Heart left ventricle (tissue), 13 donors: ENCODE measurements around the gene RDM1.

Experiments
- CTCF ChIP-seq, 12 donors: fragments of 200-600 bp; sonication (generic) in 4 of 12; IDR thresholded peaks; one replicate each; pipeline versions ENCODE4 v1.5.0 to v1.8.0; 2018 to 2022; ENCODE audit warnings: antibody characterized with exemption in 12 of 12, mild to moderate bottlenecking in 5 of 12
- POLR2A ChIP-seq, 2 donors: fragments of 450-650 bp; IDR thresholded peaks; one replicate each; pipeline ENCODE4 v1.6.1; 2017; ENCODE audit warnings: antibody characterized with exemption in 2 of 2, mild to moderate bottlenecking in 2 of 2, moderate library complexity in 2 of 2
- donor health status: ischemic (EF 13 %, LVEDD 7.1; RV severe dilation, severe dysfunction).
- donor health status: DM: no; HTN: yes; CAD: no.
- donor health status: DM: no; HTN: no; CAD: no.
- donor health status: ischemic (EF 25% LVEDD 6.9; RV normal size, moderate dysfunction).
- donor health status: ischemic (EF 25% LVEDD 5.7; RV mildly dilated, moderate dysfunction).
- donor health status: ischemic (EF 35%, LVEDD 5.7; RV mildly dilated, moderate dysfunction).
- donor health status: nonischemic (EF 11% LVEDD 7.7; RV severe dilation, severe dysfunction).
- donor health status: DM: yes; HTN: yes; CAD: no.
- donor health status: PGD.
- donor health status: ischemic (EF 29% LVEDD 5.4; RV normal size, mild dysfunction).
- donor health status: nonischemic (EF 23%, LVEDD 6.1; RV moderate dilation, normal function).

GRCh38 chr17:35914354-35914753 is 16.2 kb downstream of the RDM1 start:
- TF ChIP-seq CTCF (IDR thresholded peaks at IDR 0.05) = no peak
- TF ChIP-seq POLR2A (IDR thresholded peaks at IDR 0.05) = no peak
